ENCODE data around the gene RGL2.

- TF ChIP-seq, protein P1, sequence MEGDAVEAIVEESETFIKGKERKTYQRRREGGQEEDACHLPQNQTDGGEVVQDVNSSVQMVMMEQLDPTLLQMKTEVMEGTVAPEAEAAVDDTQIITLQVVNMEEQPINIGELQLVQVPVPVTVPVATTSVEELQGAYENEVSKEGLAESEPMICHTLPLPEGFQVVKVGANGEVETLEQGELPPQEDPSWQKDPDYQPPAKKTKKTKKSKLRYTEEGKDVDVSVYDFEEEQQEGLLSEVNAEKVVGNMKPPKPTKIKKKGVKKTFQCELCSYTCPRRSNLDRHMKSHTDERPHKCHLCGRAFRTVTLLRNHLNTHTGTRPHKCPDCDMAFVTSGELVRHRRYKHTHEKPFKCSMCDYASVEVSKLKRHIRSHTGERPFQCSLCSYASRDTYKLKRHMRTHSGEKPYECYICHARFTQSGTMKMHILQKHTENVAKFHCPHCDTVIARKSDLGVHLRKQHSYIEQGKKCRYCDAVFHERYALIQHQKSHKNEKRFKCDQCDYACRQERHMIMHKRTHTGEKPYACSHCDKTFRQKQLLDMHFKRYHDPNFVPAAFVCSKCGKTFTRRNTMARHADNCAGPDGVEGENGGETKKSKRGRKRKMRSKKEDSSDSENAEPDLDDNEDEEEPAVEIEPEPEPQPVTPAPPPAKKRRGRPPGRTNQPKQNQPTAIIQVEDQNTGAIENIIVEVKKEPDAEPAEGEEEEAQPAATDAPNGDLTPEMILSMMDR (conservative IDR thresholded peaks at IDR 0.05; ENCODE audit: low read depth, low read length) = no peak
- TF ChIP-seq CHD1 (IDR thresholded peaks at IDR 0.05; ENCODE audit: low read depth, low read length) = no peak
- TF ChIP-seq BHLHE40 (IDR thresholded peaks at IDR 0.05; ENCODE audit: low read depth, low read length) = no peak
- no peak for TF ChIP-seq POLR2A (IDR thresholded peaks at IDR 0.05; ENCODE audit: low read depth, low read length)
- TF ChIP-seq RAD21 (IDR thresholded peaks at IDR 0.05; ENCODE audit: low read length) = no peak
- TF ChIP-seq MAFK (IDR thresholded peaks at IDR 0.05; ENCODE audit: low read depth, low read length) = no peak
- TF ChIP-seq, protein P2, sequence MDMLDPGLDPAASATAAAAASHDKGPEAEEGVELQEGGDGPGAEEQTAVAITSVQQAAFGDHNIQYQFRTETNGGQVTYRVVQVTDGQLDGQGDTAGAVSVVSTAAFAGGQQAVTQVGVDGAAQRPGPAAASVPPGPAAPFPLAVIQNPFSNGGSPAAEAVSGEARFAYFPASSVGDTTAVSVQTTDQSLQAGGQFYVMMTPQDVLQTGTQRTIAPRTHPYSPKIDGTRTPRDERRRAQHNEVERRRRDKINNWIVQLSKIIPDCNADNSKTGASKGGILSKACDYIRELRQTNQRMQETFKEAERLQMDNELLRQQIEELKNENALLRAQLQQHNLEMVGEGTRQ (IDR thresholded peaks at IDR 0.05; ENCODE audit: low read depth, low read length) = no peak
- TF ChIP-seq, protein P3, sequence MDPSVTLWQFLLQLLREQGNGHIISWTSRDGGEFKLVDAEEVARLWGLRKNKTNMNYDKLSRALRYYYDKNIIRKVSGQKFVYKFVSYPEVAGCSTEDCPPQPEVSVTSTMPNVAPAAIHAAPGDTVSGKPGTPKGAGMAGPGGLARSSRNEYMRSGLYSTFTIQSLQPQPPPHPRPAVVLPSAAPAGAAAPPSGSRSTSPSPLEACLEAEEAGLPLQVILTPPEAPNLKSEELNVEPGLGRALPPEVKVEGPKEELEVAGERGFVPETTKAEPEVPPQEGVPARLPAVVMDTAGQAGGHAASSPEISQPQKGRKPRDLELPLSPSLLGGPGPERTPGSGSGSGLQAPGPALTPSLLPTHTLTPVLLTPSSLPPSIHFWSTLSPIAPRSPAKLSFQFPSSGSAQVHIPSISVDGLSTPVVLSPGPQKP (IDR thresholded peaks at IDR 0.05; ENCODE audit: borderline replicate concordance, low read depth, low read length) = no peak
- TF ChIP-seq RFX5 (IDR thresholded peaks at IDR 0.05; ENCODE audit: low read depth, low read length) = no peak
- no peak for TF ChIP-seq MAZ (IDR thresholded peaks at IDR 0.05; ENCODE audit: borderline replicate concordance, low read depth, low read length)
- TF ChIP-seq CEBPB (IDR thresholded peaks at IDR 0.05; ENCODE audit: low read depth, low read length) = no peak
- TF ChIP-seq MXI1 (IDR thresholded peaks at IDR 0.05; ENCODE audit: borderline replicate concordance, low read depth, low read length) = no peak
Measured at GRCh38 chr6:33288141-33288920, 10.4 kb downstream of the RGL2 start.

Measured in IMR-90 (cell line).